ENCODE measurements around the gene TBC1D22A.

DNA sequence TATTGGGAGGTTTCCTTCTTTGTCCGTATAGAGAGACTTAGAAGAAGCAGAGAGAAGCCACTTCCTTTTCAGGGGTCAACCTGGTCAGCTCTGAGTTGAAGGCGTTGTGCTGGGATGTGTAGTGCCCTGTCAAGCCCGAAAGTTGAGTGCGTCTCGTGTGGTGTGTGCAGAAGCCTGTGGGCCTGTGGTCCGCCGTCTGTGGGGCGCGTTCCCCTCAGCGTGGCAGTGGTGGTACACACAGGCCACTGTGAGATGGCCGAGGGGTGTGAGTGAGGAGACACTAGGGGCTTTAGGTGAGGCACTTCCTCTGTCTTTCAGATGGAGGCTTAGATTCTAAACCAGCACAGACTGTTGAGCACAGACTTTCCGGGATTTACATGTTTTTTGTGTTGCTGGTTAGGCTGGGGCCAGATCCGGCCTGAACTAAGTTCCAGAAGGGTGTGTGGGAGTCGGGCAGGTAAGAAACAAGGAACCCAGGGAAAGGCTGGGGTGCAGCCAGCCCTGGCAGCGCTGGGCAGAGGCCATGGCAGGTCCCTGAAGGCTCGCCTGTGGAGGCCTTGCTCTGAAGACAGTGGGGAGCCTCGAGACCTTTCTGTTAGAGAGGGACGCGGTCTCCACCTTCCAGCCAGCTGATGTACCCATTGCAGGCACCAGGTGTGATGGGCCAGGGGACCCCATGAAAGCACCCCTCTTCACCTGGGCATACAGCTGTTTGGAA is 194.2 kb downstream of the TBC1D22A start:
- TF ChIP-seq, protein P1, sequence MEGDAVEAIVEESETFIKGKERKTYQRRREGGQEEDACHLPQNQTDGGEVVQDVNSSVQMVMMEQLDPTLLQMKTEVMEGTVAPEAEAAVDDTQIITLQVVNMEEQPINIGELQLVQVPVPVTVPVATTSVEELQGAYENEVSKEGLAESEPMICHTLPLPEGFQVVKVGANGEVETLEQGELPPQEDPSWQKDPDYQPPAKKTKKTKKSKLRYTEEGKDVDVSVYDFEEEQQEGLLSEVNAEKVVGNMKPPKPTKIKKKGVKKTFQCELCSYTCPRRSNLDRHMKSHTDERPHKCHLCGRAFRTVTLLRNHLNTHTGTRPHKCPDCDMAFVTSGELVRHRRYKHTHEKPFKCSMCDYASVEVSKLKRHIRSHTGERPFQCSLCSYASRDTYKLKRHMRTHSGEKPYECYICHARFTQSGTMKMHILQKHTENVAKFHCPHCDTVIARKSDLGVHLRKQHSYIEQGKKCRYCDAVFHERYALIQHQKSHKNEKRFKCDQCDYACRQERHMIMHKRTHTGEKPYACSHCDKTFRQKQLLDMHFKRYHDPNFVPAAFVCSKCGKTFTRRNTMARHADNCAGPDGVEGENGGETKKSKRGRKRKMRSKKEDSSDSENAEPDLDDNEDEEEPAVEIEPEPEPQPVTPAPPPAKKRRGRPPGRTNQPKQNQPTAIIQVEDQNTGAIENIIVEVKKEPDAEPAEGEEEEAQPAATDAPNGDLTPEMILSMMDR (IDR thresholded peaks at IDR 0.05 in 2 of 3, conservative IDR thresholded peaks at IDR 0.05 in 1 of 3; ENCODE audit: borderline replicate concordance in 1 of 3, insufficient read depth in 1 of 3, low read depth in 2 of 3, low read length in 2 of 3): no peak
- TF ChIP-seq POLR2A (IDR thresholded peaks at IDR 0.05; ENCODE audit: borderline replicate concordance, extremely low read depth, insufficient read depth, insufficient read length): no peak
- TF ChIP-seq, protein P2, sequence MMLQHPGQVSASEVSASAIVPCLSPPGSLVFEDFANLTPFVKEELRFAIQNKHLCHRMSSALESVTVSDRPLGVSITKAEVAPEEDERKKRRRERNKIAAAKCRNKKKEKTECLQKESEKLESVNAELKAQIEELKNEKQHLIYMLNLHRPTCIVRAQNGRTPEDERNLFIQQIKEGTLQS (IDR thresholded peaks at IDR 0.05): no peak
- TF ChIP-seq POLR2AphosphoS5 (IDR thresholded peaks at IDR 0.05; ENCODE audit: low read depth, low read length): no peak
- no peak for TF ChIP-seq SRF (IDR thresholded peaks at IDR 0.05; ENCODE audit: low read depth)
- TF ChIP-seq RAD21 (IDR thresholded peaks at IDR 0.05; ENCODE audit: low read depth): no peak
- TF ChIP-seq EZH2 (IDR thresholded peaks at IDR 0.05): no peak
- TF ChIP-seq ZNF274 (IDR thresholded peaks at IDR 0.05; ENCODE audit: low read depth, low read length): no peak
